C4-2B (cell line): Measurements from ENCODE around the gene TJP3.

Experiments
- CTCF ChIP-seq: fragments of 450-650 bp; conservative IDR thresholded peaks from 2 replicates; pipeline ENCODE4 v1.5.1; 2017; ENCODE audit warnings: mild to moderate bottlenecking
- ZFX ChIP-seq: fragments of 450-650 bp; IDR thresholded peaks from 2 replicates; pipeline ENCODE4 v1.6.1; 2017

GRCh38 chr19:3736106-3736724 is 28.0 kb downstream of the TJP3 start:
- TF ChIP-seq CTCF = no peak
- TF ChIP-seq ZFX = no peak
